ENCODE data around the gene BORCS5.

The BORCS5 gene

GRCh38 chr12:12513416-12514006 lies 156.6 kb downstream of the BORCS5 start:
- no peak overlapping the region for H2BK5ac ChIP-seq (ENCODE audit: low read depth, low read length, poor library complexity)
- no peak overlapping the region for H3K4me3 ChIP-seq (ENCODE audit: low read depth, low read length)
- H4K91ac ChIP-seq (ENCODE audit: low read depth, low read length), result no peak overlapping the region
- no peaks in the 10 kb centered on the region for H3K9me3 ChIP-seq (ENCODE audit: insufficient read depth, low read depth, low read length)
- no peaks in the 10 kb centered on the region for H3K27me3 ChIP-seq (ENCODE audit: insufficient read depth, low read length)
- H3K27ac ChIP-seq (ENCODE audit: low read depth, low read length), result no peak overlapping the region
- no peak overlapping the region for H3K4me2 ChIP-seq (ENCODE audit: low read length)
- H3K79me2 ChIP-seq (ENCODE audit: control insufficient read depth, insufficient read depth, low read length, poor library complexity), result no peaks in the 10 kb centered on the region
- no peak for DNase-seq
- no peak overlapping the region for H3K4ac ChIP-seq (ENCODE audit: low read depth, low read length)
- no peak overlapping the region for H2AFZ ChIP-seq (ENCODE audit: insufficient read depth, low read length, poor library complexity)
- no peak overlapping the region for H4K12ac ChIP-seq (ENCODE audit: low read depth, low read length)
- no peak overlapping the region for H3K14ac ChIP-seq (ENCODE audit: low read length)
- no peaks in the 10 kb centered on the region for H3K4me1 ChIP-seq (ENCODE audit: control insufficient read depth in 1 of 2, insufficient read depth in 2 of 2, low read length in 2 of 2)
- H3K23ac ChIP-seq (ENCODE audit: low read length), result no peak overlapping the region
- peaks cover 2 to 10% of the 10 kb centered on the region in 2 experiments for H3K36me3 ChIP-seq (ENCODE audit: control insufficient read depth in 1 of 2, insufficient read depth in 2 of 2, low read length in 2 of 2)
- no peak overlapping the region for H2BK120ac ChIP-seq (ENCODE audit: insufficient read depth, low read length, poor library complexity)
- no CpG with 5 or more reads among the region's 3 CpGs for WGBS (ENCODE audit: extremely low coverage, insufficient coverage, insufficient read length)
- H3K9ac ChIP-seq (ENCODE audit: low read length), result no peak overlapping the region
- no peaks in the 10 kb centered on the region for H3K79me1 ChIP-seq (ENCODE audit: low read length)
- no peak overlapping the region for H4K8ac ChIP-seq (ENCODE audit: low read depth, low read length)
- no peak overlapping the region for H2BK12ac ChIP-seq (ENCODE audit: low read length)
- H3K18ac ChIP-seq (ENCODE audit: low read length), result no peak overlapping the region
- H2AK5ac ChIP-seq (ENCODE audit: low read length), result no peak overlapping the region

- no peak overlapping the region for H3K4ac ChIP-seq (ENCODE audit: low read depth, low read length)
- H3K14ac ChIP-seq (ENCODE audit: low read length), result no peak overlapping the region
- H3K4me1 ChIP-seq (ENCODE audit: control insufficient read depth in 1 of 2, insufficient read depth in 2 of 2, low read length in 2 of 2), result no peaks in the 10 kb centered on the region
- H3K79me1 ChIP-seq (ENCODE audit: low read length), result no peaks in the 10 kb centered on the region
- no peak overlapping the region for H4K91ac ChIP-seq (ENCODE audit: low read depth, low read length)
- peaks cover 2 to 8% of the 10 kb centered on the region in 2 experiments for H3K36me3 ChIP-seq (ENCODE audit: control insufficient read depth in 1 of 2, insufficient read depth in 2 of 2, low read length in 2 of 2)
- no peaks in the 10 kb centered on the region for H3K9me3 ChIP-seq (ENCODE audit: insufficient read depth, low read depth, low read length)
- no peak overlapping the region for H2BK12ac ChIP-seq (ENCODE audit: low read length)
- no peak overlapping the region for H2BK5ac ChIP-seq (ENCODE audit: low read depth, low read length, poor library complexity)
- H3K4me3 ChIP-seq (ENCODE audit: low read depth, low read length), result no peak overlapping the region
- H3K27me3 ChIP-seq (ENCODE audit: insufficient read depth, low read length), result no peaks in the 10 kb centered on the region
- H3K18ac ChIP-seq (ENCODE audit: low read length), result no peak overlapping the region
- H3K79me2 ChIP-seq (ENCODE audit: control insufficient read depth, insufficient read depth, low read length, poor library complexity), result no peaks in the 10 kb centered on the region
- H2BK120ac ChIP-seq (ENCODE audit: insufficient read depth, low read length, poor library complexity), result no peak overlapping the region
- no peak overlapping the region for H3K4me2 ChIP-seq (ENCODE audit: low read length)
- no peak overlapping the region for H2AK5ac ChIP-seq (ENCODE audit: low read length)
- H3K9ac ChIP-seq (ENCODE audit: low read length), result no peak overlapping the region
- H3K23ac ChIP-seq (ENCODE audit: low read length), result no peak overlapping the region
- H4K8ac ChIP-seq (ENCODE audit: low read depth, low read length), result no peak overlapping the region
- no peak for DNase-seq
- no peak overlapping the region for H4K12ac ChIP-seq (ENCODE audit: low read depth, low read length)
- H2AFZ ChIP-seq (ENCODE audit: insufficient read depth, low read length, poor library complexity), result no peak overlapping the region
- no CpG with 5 or more reads among the region's 3 CpGs for WGBS (ENCODE audit: extremely low coverage, insufficient coverage, insufficient read length)
- H3K27ac ChIP-seq (ENCODE audit: low read depth, low read length), result no peak overlapping the region
These were observed 161.6 kb downstream of the BORCS5 start for GRCh38 chr12:12518464-12518845.

- DNase-seq, result no peak
- Histone ChIP-seq H3K27me3 (ENCODE audit: insufficient read depth, low read length) (no peaks in the 10 kb centered on the region), H2BK120ac (ENCODE audit: insufficient read depth, low read length, poor library complexity) (no peak overlapping the region), H3K4me2 (ENCODE audit: low read length) (no peak overlapping the region), H3K18ac (ENCODE audit: low read length) (no peak overlapping the region), H3K4me1 (ENCODE audit: control insufficient read depth in 1 of 2, insufficient read depth in 2 of 2, low read length in 2 of 2) (no peaks in the 10 kb centered on the region), H4K12ac (ENCODE audit: low read depth, low read length) (no peak overlapping the region), H3K9me3 (ENCODE audit: insufficient read depth, low read depth, low read length) (no peaks in the 10 kb centered on the region), H2AK5ac (ENCODE audit: low read length) (no peak overlapping the region), H4K8ac (ENCODE audit: low read depth, low read length) (no peak overlapping the region), H4K91ac (ENCODE audit: low read depth, low read length) (no peak overlapping the region), H3K79me1 (ENCODE audit: low read length) (no peaks in the 10 kb centered on the region), H3K23ac (ENCODE audit: low read length) (no peak overlapping the region), H3K9ac (ENCODE audit: low read length) (no peak overlapping the region), H3K14ac (ENCODE audit: low read length) (no peak overlapping the region), H3K27ac (ENCODE audit: low read depth, low read length) (no peak overlapping the region), H2BK5ac (ENCODE audit: low read depth, low read length, poor library complexity) (no peak overlapping the region), H3K36me3 (ENCODE audit: control insufficient read depth in 1 of 2, insufficient read depth in 2 of 2, low read length in 2 of 2) (peaks cover 2 to 8% of the 10 kb centered on the region in 2 experiments), H3K79me2 (ENCODE audit: control insufficient read depth, insufficient read depth, low read length, poor library complexity) (no peaks in the 10 kb centered on the region), H2AFZ (ENCODE audit: insufficient read depth, low read length, poor library complexity) (no peak overlapping the region), H3K4me3 (ENCODE audit: low read depth, low read length) (no peak overlapping the region), H3K4ac (ENCODE audit: low read depth, low read length) (no peak overlapping the region), H2BK12ac (ENCODE audit: low read length) (no peak overlapping the region)
- WGBS (ENCODE audit: extremely low coverage, insufficient coverage, insufficient read length), result no CpG with 5 or more reads among the region's 4 CpGs
These were observed 162.0 kb downstream of the BORCS5 start for GRCh38 chr12:12518919-12519318.

Data from trophoblast cell (in vitro differentiated cells and primary cell).